Ishikawa (cell line): ENCODE data around the gene ACBD6.

Source experiments
- CEBPB ChIP-seq: IDR thresholded peaks from 2 replicates; pipeline ENCODE4 v1.6.1; 2012
- CREB1 ChIP-seq: IDR thresholded peaks from 2 replicates; pipeline ENCODE4 v1.6.1; 2012; ENCODE audit warnings: low read depth
- EGR1 ChIP-seq: IDR thresholded peaks from 2 replicates; pipeline ENCODE4 v1.6.1; 2012
- EP300 ChIP-seq: IDR thresholded peaks from 2 replicates; pipeline ENCODE4 v1.6.1; 2012; ENCODE audit warnings: borderline replicate concordance
- FOXM1 ChIP-seq: IDR thresholded peaks from 2 replicates; pipeline ENCODE4 v1.6.1; 2012; ENCODE audit warnings: low read depth, borderline replicate concordance
- NFIC ChIP-seq: IDR thresholded peaks from 2 replicates; pipeline ENCODE4 v1.6.1; 2012
- RAD21 ChIP-seq: IDR thresholded peaks from 2 replicates; pipeline ENCODE4 v1.6.1; 2012; ENCODE audit warnings: low read depth
- TAF1 ChIP-seq: IDR thresholded peaks from 2 replicates; pipeline ENCODE4 v1.6.1; 2012; ENCODE audit warnings: low read depth, mild to moderate bottlenecking
- TCF12 ChIP-seq: IDR thresholded peaks from 2 replicates; pipeline ENCODE4 v1.6.1; 2012; ENCODE audit warnings: low read depth
- TEAD4 ChIP-seq: IDR thresholded peaks from 2 replicates; pipeline ENCODE4 v1.6.1; 2012
- YY1 ChIP-seq: IDR thresholded peaks from 2 replicates; pipeline ENCODE4 v1.6.1; 2012; ENCODE audit warnings: low read depth
- ZBTB7A ChIP-seq: IDR thresholded peaks from 2 replicates; pipeline ENCODE4 v1.6.1; 2012; ENCODE audit warnings: low read depth
- TF ChIP-seq, protein P1 (sequence below): IDR thresholded peaks from 2 replicates; pipeline ENCODE4 v1.6.1; 2012; ENCODE audit warnings: low read depth, mild to moderate bottlenecking
- TF ChIP-seq, protein P2 (sequence below): IDR thresholded peaks from 2 replicates; pipeline ENCODE4 v1.6.1; 2012
- TF ChIP-seq, protein P3 (sequence below): IDR thresholded peaks from 2 replicates; pipeline ENCODE4 v1.6.1; 2012

Gene ACBD6

DNA sequence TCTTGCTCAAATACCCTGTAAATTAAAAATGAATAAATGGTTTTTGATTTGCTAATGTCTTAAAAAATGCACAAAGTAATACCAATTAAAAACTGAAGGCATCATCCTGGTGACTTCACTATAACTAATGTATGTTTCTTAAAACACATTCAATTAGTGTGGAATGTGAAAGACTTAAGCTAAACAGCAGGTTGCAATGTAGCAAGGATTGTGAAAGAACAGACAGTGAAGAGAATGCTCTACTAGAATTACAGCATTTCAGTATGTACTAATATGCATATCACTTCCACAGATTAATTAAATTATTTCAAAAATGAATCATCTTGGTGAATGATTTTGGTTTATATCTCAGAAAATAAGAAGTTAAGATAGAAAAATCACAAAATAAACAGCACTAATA is 216.0 kb downstream of the ACBD6 start:
- TF ChIP-seq ZBTB7A (no peak), FOXM1 (no peak), NFIC (no peak), EGR1 (no peak), TAF1 (no peak)
- TF ChIP-seq, protein P1, sequence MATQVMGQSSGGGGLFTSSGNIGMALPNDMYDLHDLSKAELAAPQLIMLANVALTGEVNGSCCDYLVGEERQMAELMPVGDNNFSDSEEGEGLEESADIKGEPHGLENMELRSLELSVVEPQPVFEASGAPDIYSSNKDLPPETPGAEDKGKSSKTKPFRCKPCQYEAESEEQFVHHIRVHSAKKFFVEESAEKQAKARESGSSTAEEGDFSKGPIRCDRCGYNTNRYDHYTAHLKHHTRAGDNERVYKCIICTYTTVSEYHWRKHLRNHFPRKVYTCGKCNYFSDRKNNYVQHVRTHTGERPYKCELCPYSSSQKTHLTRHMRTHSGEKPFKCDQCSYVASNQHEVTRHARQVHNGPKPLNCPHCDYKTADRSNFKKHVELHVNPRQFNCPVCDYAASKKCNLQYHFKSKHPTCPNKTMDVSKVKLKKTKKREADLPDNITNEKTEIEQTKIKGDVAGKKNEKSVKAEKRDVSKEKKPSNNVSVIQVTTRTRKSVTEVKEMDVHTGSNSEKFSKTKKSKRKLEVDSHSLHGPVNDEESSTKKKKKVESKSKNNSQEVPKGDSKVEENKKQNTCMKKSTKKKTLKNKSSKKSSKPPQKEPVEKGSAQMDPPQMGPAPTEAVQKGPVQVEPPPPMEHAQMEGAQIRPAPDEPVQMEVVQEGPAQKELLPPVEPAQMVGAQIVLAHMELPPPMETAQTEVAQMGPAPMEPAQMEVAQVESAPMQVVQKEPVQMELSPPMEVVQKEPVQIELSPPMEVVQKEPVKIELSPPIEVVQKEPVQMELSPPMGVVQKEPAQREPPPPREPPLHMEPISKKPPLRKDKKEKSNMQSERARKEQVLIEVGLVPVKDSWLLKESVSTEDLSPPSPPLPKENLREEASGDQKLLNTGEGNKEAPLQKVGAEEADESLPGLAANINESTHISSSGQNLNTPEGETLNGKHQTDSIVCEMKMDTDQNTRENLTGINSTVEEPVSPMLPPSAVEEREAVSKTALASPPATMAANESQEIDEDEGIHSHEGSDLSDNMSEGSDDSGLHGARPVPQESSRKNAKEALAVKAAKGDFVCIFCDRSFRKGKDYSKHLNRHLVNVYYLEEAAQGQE, result no peak
- TF ChIP-seq, protein P2, sequence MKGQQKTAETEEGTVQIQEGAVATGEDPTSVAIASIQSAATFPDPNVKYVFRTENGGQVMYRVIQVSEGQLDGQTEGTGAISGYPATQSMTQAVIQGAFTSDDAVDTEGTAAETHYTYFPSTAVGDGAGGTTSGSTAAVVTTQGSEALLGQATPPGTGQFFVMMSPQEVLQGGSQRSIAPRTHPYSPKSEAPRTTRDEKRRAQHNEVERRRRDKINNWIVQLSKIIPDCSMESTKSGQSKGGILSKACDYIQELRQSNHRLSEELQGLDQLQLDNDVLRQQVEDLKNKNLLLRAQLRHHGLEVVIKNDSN, result no peak
- TF ChIP-seq, protein P3, sequence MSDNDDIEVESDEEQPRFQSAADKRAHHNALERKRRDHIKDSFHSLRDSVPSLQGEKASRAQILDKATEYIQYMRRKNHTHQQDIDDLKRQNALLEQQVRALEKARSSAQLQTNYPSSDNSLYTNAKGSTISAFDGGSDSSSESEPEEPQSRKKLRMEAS, result no peak

DNA sequence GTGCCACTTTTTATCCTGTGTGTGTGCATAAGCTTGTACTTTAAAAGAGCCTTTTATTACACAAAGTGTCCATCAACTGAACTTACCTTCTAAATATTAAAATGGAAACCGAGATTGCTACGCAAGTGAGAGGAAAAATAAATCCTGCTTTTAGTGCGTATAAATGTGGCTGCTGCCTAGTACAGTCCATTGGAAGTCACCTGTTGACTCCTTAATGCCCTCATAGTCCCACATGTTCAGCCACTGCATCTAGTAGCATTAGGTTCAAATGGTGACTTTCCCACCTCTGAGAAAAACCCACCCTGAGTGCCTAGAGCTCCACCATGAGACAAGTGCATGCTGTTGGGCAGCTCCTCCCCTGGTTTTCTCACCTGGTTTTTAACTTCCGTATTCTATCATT is 219.3 kb downstream of the ACBD6 start:
- TF ChIP-seq ZBTB7A (no peak), CEBPB (no peak), TAF1 (no peak), TEAD4 (no peak), RAD21 (no peak), FOXM1 (no peak), EGR1 (no peak)
- TF ChIP-seq, protein P3, result no peak
- TF ChIP-seq, protein P2, result no peak

DNA sequence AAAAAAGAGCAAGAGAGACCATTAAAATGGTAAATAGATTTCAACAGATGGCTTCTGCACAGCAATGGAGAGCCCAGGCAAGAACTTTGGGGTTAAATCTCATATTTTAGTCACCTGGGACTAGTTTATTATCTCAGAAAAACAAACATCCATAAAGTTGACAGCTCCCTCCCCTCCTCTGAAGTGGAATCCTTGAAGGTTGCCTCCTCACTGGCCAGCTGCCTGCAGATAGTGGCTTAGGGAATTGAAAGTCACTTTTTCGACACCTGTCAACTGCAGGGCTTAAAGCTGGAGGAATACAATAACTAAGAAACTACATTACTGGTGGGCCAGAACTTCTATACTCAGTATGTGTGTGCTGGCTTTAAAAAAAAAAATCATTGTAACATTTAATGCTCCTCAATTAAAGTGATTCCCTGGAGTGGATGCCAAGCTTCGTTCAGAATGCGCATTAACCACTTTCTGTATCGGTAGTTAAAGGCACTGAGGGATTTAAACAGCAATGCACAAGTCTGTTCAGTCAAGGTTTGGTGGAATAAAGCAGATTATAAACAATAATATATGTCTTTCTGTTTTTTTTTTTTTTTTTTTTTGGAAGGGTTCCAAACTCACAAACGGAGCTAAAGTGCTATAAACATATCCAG is 219.9 kb downstream of the ACBD6 start:
- TF ChIP-seq EGR1 (no peak), FOXM1 (no peak), CREB1 (no peak), CEBPB (no peak), TEAD4 (no peak), NFIC (no peak), ZBTB7A (no peak), RAD21 (no peak), TAF1 (no peak), YY1 (no peak), TCF12 (no peak), EP300 (no peak)
- TF ChIP-seq, protein P2, result no peak
- TF ChIP-seq, protein P1, result no peak
- TF ChIP-seq, protein P3, result no peak

DNA sequence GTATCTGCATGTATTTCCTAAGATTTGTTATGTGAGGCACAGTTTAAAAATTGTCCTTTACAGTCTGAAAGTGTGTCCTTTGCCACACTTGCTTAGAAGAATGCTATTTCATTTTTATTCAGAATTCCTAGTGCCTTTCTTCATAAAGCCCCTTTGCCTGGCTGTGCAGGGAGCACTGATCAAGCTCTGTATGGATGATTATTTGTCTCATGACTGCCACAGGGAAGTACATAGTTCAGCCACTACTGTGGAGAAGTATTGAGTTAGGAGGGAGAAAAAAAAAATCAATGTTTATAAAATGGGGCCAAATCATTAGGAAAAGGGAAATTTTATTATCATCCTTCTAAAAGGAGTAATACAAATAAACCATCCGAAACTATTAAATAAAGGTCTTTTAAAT is 220.9 kb downstream of the ACBD6 start:
- TF ChIP-seq, protein P1, result no peak
- TF ChIP-seq TCF12, result no peak
- no peak for TF ChIP-seq EGR1
- no peak for TF ChIP-seq CEBPB
- TF ChIP-seq TAF1, result no peak
- no peak for TF ChIP-seq ZBTB7A
- TF ChIP-seq CREB1, result no peak
- no peak for TF ChIP-seq RAD21
- no peak for TF ChIP-seq EP300
- TF ChIP-seq, protein P3, result no peak
- TF ChIP-seq, protein P2, result no peak
- no peak for TF ChIP-seq YY1
- no peak for TF ChIP-seq NFIC
- TF ChIP-seq TEAD4, result no peak
- no peak for TF ChIP-seq FOXM1
